HK-2 (cell line): ENCODE data around the gene TRPV3.
"Not testable (repeated sequence)": the region's sequence is repeated elsewhere in the genome, so short reads cannot be mapped to it uniquely, and the experiment has no call there.

Experiments
- DNase-seq: peaks from one replicate; pipeline ENCODE4 v3.0.0-alpha.2; 2018; ENCODE audit not compliant: unreplicated experiment

The TRPV3 gene

GRCh38 chr17:3557768-3558583, at the start of gene TRPV3:
TRPV3 (minus strand) TSS chr17:3557812; CDS start chr17:3554850, 2,962 bp downstream.
- DNase-seq: peak; percentile 88

DNA sequence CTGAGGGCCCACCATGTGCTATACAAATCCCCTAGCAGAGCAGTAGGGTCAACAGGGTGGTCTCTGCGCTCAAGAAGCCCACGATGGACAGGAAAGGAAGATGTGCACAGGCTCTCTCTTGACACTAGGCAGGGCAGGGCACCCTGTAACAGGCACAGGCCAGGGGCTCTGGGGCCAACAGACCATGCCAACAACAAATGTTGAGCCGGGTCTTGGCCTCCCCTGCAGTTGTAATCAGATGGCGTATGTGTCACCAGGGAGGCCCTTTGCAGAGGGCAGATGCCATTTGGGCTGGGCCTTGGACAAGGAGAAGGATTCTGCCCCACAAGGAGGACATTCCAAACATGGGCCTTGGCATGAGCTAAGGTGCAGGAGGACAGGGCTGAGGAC, 46.3 kb upstream of the TRPV3 start:
- DNase-seq: no peak

GRCh38 chr17:3603119-3603869, 45.7 kb upstream of the TRPV3 start:
- no peak for DNase-seq

DNA sequence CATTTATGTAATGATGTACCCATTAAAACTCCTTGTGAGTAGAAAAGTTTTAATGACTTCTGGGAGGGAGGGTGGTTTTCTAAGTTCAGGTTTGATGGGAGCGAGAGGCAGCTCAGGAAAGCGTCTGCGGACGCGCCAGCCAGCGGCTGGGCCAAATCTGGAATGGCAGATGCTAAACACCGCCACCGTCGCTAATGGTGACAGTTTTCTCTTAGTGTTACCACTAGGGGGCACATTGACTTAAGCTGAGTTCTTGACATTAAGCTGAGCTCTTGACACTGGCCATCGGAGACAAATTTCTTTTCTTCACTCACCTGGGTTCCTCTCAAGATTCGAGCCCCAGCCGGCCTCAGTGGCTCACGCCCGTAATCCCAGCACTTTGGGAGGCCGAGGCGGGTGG, 44.9 kb upstream of the TRPV3 start:
- no peak for DNase-seq

GRCh38 chr17:3600529-3601205, 43.1 kb upstream of the TRPV3 start:
- DNase-seq: no peak

- DNase-seq: no peak
These were observed 40.5 kb upstream of the TRPV3 start for GRCh38 chr17:3598078-3598477.

DNA sequence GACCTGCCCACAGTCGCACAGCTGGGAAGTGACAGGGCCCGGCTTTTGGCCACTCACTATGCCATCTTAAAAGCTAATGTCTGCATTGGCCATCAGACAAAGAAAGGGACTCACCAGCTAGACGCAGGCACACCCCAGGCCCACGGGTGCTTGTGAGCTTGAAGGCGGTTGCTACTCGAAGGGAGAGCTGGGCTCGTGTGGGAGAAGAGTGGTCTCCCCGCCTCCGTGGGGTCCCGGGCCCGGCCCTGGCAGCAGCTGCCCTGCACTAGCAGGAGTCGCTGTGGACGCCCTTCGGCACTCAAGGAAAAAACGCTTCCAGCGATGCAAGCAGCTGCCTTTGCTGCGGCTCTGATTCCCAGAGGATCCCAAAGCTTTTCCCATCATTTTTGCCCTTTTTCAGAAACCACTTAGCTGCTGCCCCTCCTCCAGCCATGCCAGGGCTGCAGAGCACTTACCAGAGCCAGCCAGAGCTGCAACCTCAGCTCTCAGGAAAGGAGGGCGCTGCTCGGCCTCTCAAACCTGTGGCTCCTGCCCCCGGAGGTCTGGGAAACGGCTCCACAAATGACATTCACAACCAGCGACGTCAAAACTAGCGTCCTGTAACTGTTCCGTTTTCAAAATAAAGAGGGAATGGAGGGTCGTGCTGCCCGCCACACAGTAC, 39.3 kb upstream of the TRPV3 start:
- no peak for DNase-seq

GRCh38 chr17:3594976-3595375, 37.4 kb upstream of the TRPV3 start:
- peak; percentile 78 for DNase-seq

DNA sequence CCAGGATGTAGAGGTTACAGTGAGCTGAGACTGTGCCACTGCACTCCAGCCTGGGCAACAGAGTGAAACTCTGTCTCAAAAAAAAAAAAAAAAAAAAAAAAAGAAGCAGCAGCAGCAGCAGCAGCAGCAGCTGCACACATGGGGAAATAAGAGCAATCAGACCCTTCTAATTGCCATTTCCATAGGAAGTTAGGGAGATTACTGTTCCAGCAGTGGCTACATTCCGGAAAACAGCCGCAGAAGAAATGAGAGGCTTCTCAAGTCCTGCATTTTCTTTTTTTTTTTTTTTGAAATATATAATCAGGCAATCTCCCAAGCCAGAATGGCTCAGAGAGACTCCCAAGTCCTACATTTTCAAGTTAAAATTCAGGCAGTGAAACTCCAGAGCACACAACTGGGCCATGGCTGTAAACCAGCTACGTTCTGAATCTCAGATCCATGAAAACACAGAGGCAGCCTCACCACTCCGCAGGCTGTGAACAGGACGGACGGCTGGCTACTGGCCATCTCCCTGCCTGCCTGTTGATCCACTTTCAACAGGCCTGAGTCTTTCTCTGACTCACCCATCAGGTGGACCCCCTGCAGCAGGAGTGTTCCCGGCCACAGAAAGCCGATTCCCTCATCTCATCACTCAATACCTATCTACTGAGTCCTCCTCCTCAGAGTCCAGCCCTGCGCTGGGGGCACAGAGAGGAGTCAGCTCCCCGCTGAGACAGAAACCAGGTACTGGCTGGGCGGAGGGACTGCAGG, 36.6 kb upstream of the TRPV3 start:
- peak; percentile 91 for DNase-seq

DNA sequence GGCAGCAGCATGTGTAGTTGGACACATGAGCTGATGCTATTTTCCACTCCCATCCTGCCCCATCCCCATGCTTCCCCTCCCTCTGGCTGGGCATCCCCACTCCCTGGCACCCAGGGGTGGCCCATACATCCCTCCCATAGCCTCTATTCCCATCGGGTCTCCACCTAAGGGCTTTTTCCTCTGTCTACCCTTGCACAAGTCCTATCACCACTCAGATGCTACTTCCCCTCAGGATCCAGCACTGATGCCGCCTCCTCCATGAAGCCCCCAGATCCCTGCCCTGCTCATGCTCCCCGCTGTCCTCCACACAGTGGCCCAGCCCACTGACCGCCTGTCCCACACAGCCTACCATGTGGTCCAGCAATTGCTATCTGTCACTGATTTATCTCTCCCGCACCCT, 35.8 kb upstream of the TRPV3 start:
- DNase-seq: no peak

DNA sequence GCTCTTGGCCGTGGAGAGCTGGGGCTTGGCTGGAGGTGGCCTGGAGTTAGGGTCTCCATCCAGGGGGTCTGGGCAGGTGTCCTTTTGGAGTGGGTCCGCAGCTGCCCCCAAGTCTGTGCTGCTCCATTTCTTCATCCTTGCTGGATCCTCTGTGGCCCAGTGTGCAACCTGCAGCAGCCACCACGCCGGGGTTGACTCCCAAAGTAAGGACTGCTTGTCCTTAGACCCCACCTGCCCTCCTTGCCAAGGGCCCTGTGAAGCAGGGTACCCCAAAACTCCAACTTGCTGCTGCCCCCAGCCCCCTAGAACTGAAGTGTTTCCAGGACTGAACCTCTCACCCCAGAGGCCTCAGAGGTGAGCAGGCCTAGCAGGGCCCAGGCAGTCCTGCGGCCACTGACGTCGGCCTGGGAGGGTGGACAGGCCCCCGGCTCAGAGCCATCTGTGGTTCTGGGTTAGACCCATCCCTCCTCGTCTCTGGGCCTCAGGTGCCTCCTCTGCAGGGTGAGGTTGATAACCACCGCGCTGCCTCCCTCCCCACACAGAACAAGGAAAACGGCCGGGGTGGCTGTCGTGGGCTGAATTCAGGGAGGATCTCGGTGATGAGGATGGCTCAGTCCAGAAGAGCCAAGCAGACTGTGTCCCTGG, 34.7 kb upstream of the TRPV3 start:
- DNase-seq: no peak

DNA sequence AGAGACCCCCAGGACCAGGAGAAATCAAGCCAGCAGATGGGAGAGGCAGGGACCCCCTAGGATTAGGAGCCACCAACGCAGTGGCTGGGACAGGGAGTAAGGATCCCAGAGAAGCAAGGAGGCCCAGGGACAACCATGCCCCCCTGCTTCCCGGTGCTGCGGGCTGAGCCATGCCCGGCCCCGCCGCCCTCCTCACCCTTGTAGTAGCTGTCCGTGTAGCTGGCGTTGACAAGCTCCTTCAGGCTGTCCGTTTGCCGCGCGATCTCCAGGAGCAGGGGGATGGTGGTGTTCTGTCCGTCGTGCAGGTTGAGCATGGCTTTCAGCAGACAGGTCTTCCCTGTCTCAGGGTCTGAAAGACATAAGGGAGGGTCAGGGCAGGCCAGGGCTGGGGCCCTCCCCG, 33.2 kb upstream of the TRPV3 start:
- no peak for DNase-seq

DNA sequence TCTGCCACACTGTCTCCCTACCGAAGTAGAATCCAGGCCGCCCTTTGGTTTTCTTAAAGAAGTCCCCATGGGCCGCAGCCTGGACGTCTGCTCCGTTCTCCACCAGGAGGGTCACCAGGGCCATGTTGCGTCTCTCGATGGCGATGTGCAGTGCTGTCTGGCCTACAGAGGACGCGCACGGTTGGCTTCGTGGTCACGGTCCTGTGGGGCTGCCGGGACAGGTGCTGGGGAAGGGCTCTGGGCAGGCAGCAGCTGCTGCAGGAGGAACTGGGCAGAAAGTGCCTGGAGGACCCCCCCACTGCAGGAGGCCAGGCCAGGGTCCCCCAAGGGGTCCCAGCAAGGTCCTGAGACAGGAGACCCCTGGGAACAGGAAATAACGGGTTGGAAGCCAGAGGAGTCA, 32.6 kb upstream of the TRPV3 start:
- DNase-seq: no peak

DNA sequence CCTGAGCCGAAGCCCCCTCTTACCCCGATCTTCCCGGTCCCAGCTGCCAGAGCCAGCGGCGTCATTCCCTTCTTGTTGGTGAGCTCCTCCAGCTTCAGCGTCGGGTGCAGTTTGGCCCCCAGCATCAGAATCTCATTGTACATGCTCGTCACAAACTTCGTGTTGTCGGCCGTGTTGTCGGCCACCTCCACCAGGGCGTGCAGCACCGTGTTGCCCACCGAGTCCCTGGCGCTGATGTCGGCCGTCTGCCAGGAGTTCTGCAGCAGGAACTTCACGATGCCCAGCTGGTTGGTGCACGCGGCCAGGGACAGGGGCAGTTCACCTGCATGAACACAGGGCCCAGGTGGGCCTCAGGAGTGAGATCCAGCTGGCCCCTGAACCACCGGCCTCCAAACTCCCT, 32.2 kb upstream of the TRPV3 start:
- DNase-seq: no peak

DNA sequence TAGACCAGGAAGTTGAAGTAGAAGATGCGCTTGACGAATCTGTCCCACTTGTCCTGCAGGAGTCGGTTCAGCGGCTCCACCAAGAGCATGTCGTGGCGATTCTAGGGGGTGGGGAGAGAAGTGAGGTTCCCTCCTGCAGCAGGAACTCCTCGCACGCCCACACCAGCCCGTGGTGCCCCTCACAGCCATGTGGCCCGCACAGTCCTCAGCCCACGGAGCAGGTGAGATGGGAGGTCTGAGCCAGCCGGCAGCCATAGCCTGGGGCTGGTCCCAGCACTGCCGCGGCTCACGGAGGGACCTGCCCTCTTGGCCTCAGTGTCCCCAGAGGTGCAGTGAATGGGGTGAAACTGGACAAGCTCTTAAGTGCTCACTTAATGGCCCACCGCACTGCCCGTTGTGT, 28.2 kb upstream of the TRPV3 start:
- DNase-seq: no peak

DNA sequence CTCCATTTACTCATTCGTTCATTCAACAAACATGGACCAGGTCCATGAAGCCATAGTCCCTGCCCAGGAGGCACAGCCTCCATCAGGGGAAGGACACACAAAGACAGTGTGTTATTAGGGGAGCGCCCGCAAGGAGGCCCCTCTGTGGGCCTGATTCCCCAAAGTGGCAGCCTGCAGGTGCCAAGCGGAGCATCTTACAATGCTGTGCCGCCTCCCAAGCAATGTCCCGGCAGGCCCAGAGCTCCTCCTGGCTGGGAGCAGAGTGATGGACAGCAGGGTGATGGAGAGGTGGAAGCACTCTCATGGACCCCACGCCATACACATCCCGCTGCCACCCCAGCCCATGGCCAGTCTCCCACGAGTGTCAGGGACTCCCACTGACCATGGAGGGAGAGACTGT, 25.8 kb upstream of the TRPV3 start:
- no peak for DNase-seq

GRCh38 chr17:3582915-3583314, 25.3 kb upstream of the TRPV3 start:
- no peak for DNase-seq

GRCh38 chr17:3578667-3579066, 21.1 kb upstream of the TRPV3 start:
- not testable (repeated sequence) for DNase-seq

DNA sequence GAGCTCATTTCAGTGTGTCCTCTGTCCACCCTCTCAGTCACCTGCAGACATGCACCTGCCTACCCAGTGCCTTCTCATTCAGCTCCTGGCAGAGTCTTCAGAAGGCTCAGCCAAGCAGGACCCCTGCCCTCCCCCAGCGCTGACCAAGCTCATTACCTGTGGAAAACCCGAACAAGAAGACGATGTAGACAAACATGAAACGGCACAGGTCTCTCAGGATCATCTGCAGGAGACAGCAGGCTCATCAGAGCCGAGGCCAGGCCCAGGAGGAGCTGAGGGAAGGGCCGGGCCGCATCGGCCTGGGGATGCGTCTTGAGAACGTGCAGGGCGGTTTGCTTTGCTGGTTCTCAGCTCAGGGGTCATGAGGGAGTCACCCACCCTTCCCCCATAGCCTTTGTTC, 19.4 kb upstream of the TRPV3 start:
- no peak for DNase-seq

GRCh38 chr17:3575511-3575910, 17.9 kb upstream of the TRPV3 start:
- no peak for DNase-seq

GRCh38 chr17:3574231-3574630, 16.6 kb upstream of the TRPV3 start:
- DNase-seq: no peak
